NCI-H146 treated with DMSO at 0.1 percent for 48 hours (cell line): ENCODE results near the gene DEPP1.
A peak's percentile ranks its signal among the peaks of the same experiment; 100 is the strongest.

Experiments used
- DNase-seq: peaks from one replicate; lab custom pipeline; 2025; ENCODE audit not compliant: unreplicated experiment; lab: John Stamatoyannopoulos, UW

Gene DEPP1

GRCh38 chr10:44980309-44981171 lies 1.9 kb upstream of the DEPP1 start:
- no peak for DNase-seq

DNA sequence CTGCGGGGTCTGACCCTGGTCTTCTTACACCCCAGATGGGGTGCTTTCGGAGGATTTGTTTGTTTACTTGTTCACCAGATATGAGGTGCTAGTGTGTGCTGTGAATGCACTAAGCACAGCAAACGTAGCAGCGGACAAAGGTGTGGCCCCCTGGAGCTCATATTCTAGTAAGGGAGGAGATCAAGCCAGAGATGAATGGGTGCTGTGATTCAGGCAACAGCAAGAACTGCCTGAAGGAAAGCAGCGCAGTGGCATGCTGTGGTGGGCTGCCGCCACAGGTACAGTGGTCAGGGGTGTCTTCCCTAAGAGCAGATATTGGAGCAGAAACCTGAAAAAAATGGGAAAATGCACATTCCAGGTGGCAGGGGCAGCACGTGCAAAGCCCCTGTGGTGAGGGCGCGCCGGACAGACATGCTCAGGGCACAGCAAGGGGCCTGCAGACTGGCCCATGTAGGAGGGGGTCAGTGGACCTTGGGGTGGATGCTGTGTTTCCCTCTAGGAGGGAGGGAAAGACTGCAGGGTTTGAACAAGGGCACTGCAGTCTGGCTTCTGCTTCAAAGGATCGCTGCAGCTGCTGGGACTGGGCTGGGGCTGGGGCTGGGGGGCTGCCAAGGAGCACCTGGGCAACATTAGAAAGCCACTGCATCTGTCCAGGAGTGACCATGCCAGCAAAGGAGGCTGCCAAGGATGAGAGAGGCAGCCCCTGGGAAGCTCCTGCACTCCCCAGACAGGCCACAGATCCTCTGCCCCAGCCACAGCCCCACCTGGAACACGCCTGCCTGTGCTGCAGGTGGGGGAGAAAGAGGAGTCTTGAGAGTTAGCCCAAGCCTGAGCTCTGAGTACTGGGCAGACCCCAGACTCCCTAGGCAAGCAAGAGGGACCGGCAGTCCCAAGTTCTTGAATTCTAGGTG lies 927 bp upstream of the DEPP1 start:
- DNase-seq: peak; percentile 7

GRCh38 chr10:44978213-44978569 lies 418 bp downstream of the DEPP1 start:
- DNase-seq: no peak

DNA sequence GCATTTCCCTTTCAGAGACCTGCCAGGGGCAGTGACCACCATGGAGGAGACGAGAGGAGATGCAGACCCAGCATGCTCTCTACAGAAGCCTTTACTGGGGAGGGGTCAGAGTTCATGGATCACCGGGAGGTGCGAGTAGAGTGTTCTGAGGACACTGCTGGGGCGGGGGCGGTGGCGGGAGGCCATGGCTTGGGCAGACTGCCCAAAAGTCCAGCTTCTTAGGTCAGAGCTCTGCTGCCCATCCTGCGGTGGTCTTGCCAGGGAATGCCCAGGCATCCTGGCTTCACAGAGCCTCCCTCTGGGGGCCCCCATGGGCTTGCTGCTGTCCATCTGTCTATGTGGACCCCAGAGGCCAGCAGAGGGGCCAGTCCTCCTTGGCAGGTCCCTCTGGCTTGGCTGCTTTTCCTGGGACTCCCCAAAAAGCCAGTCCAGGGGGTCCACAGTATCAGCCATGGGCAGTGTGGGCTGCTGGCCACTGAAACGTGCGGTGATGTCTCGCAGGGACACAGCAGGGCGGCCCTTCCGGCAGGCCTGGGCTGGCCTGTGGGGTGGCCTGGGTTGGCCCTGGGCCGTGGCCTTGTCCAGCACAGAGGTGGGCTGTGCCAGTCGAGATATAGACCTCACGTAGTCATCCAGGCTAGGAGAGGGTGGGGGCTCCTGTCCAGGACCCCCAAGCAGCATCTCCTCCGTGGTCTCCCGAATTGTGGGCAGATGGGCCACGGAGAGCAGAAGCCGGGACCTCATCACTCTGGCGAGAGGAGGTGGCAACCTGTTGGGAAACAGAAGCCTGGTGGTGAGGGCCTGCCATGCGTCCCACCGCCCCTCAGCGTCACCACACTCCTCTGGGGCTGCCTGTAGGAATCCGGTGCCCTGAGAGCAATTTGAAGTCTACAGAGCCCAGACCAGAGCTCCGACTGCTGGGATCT lies 1.1 kb downstream of the DEPP1 start:
- no peak for DNase-seq

GRCh38 chr10:44976352-44977198 lies 2.0 kb downstream of the DEPP1 start:
- no peak for DNase-seq

- DNase-seq: no peak
Observed at GRCh38 chr10:44975431-44976331, 2.9 kb downstream of the DEPP1 start.

GRCh38 chr10:44974628-44975430 lies 3.8 kb downstream of the DEPP1 start:
- peak; percentile 6 for DNase-seq

GRCh38 chr10:44974082-44974627 lies 4.5 kb downstream of the DEPP1 start:
- peak; percentile 8 for DNase-seq

DNA sequence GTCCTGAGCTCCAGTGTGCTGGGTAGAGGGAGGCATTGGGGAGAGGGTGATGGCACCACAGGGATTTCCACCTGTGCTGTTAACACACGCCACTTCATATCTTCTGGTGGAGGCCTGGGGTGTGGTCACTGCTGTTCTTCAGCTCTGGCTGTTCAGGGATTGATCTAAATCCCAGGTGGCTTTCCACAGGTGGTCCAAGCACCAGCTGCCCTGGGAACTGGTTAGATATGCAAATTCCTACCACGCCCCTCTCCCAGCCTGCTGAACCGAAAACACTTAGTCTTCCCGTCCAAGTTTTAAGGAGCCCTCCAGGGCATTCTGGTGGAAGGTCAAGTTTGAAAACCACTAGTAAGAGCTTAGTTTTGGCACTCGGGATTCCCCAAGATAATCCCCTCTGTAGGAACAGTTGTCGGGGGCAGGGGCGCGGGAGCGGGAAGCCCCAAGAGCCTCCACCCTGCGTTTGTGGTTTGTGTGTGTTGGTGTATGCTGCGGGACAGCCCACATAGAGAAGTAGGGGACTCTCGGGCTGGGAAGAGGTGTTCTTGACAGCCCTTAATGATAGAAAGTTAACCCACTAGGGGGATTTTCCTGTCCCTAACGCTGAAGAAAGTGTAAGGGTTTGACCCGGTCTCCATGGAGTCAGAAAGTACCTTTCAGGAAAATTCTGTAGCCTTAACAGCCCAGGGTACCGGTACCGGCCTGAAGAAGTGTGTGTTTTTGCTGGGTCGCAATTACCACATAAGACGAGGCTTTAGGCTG lies 5.1 kb downstream of the DEPP1 start:
- DNase-seq: peak; percentile 50

- no peak for DNase-seq
Observed at GRCh38 chr10:44972874-44973306, 5.7 kb downstream of the DEPP1 start.

GRCh38 chr10:44971935-44972757 lies 6.5 kb downstream of the DEPP1 start:
- DNase-seq: no peak

DNA sequence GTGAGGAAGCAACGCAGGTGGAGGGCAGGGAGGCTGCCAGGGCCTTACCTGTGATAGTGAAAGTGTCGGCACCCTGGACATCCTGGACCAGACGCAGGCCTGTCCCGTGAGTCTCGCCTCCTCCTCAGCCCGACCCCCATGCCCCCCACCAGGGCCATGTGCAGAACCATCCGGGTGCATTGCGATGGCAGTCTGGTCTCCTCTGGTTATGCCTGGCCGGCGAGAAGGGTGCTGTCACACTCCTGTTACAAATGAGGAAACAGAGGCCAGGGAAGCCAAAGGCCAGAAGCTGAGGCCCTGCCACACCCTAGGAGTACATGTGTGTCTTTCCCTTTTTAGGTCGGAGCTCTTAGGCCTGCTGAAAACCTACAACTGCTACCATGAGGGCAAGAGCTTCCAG lies 7.2 kb downstream of the DEPP1 start:
- DNase-seq: no peak

DNA sequence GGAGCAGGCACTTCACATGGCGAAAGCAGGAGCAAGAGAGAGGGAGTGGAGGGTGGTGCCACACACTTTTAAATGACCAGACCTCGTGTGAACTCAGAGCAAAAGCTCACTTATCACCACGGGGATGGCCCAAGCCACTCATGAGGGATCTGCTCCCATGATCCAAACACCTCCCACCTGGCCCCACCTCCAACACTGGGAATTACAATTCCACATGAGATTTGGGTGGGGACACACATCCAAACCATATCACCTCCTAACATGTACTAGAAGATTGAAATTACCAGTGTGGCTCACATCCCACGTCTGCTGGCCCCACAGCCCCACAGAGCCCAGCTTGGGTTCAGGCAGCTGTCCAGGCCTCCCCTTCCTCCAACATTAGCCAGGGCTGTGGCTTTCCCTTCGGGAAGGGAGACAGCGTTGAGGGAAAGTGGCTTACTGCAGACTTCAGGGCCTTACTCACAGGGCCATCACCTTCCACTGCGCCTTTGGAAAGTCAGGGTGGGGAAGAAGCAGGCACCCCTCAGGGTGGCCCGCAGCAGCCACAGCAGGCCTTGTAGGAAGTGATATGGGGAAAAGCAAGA lies 7.7 kb downstream of the DEPP1 start:
- DNase-seq: no peak

DNA sequence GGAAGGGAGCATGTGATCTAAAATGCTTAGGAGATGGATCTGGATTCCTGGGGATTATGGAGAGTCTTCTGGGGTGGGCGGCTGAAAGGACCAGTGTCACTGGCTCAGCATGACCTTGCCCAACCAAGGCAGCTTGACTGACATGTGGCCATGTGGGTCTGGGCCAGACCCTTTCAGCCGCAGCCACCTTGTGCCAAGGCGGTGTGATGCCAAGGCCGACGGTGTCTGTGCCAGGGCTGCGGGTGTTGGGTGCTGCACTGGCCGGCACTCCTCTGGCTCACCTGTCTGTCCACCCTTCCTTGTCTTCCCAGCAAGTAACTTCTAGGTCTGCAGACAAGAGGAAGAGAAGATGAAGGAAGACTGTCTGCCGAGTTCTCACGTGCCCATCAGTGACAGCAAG lies 8.8 kb downstream of the DEPP1 start:
- no peak for DNase-seq

- DNase-seq: no peak
Observed at GRCh38 chr10:44968500-44969400, 9.9 kb downstream of the DEPP1 start.
